Subcutaneous abdominal adipose tissue (tissue), 5 donors: ENCODE measurements around the gene GPSM1.
A peak's percentile ranks its signal among the peaks of the same experiment; 100 is the strongest.

ENCODE experiments used
- H3K27ac ChIP-seq: one replicate; pipeline ENCODE4 v1.7.0; 2013; ENCODE audit warnings: low read depth, mild to moderate bottlenecking, inconsistent platforms, low read length, moderate library complexity
- H3K27me3 ChIP-seq, 5 donors: one replicate each; pipeline ENCODE4 v1.7.0; 2013; ENCODE audit warnings: low read length in 5 of 5, inconsistent platforms in 1 of 5; ENCODE audit not compliant: control insufficient read depth in 5 of 5, insufficient read depth in 4 of 5
- H3K36me3 ChIP-seq, 5 donors: one replicate each; pipeline ENCODE4 v1.7.0; 2013; ENCODE audit warnings: low read length in 5 of 5; ENCODE audit not compliant: control insufficient read depth in 5 of 5, insufficient read depth in 5 of 5
- H3K4me1 ChIP-seq, 5 donors: one replicate each; pipeline ENCODE4 v1.7.0; 2013; ENCODE audit warnings: low read length in 5 of 5, mild to moderate bottlenecking in 3 of 5, moderate library complexity in 1 of 5; ENCODE audit not compliant: control insufficient read depth in 5 of 5, insufficient read depth in 5 of 5
- H3K4me3 ChIP-seq, 5 donors: one replicate each; pipeline ENCODE4 v1.7.0; 2013; ENCODE audit warnings: low read length in 5 of 5, low read depth in 1 of 5
- H3K9ac ChIP-seq, 5 donors: one replicate each; pipeline ENCODE4 v1.7.0; 2013; ENCODE audit warnings: low read length in 5 of 5, mild to moderate bottlenecking in 4 of 5, moderate library complexity in 3 of 5
- H3K9me3 ChIP-seq, 5 donors: one replicate each; pipeline ENCODE4 v1.7.0; 2013; ENCODE audit warnings: low read length in 5 of 5; ENCODE audit not compliant: control insufficient read depth in 5 of 5
- donor health status: healthy.
- donor health status: healthy.
- donor health status: healthy.
- donor health status: healthy.
- donor health status: healthy.

The GPSM1 gene, protein sequence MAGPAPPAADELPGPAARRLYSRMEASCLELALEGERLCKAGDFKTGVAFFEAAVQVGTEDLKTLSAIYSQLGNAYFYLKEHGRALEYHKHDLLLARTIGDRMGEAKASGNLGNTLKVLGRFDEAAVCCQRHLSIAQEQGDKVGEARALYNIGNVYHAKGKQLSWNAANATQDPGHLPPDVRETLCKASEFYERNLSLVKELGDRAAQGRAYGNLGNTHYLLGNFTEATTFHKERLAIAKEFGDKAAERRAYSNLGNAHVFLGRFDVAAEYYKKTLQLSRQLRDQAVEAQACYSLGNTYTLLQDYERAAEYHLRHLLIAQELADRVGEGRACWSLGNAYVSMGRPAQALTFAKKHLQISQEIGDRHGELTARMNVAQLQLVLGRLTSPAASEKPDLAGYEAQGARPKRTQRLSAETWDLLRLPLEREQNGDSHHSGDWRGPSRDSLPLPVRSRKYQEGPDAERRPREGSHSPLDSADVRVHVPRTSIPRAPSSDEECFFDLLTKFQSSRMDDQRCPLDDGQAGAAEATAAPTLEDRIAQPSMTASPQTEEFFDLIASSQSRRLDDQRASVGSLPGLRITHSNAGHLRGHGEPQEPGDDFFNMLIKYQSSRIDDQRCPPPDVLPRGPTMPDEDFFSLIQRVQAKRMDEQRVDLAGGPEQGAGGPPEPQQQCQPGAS

DNA sequence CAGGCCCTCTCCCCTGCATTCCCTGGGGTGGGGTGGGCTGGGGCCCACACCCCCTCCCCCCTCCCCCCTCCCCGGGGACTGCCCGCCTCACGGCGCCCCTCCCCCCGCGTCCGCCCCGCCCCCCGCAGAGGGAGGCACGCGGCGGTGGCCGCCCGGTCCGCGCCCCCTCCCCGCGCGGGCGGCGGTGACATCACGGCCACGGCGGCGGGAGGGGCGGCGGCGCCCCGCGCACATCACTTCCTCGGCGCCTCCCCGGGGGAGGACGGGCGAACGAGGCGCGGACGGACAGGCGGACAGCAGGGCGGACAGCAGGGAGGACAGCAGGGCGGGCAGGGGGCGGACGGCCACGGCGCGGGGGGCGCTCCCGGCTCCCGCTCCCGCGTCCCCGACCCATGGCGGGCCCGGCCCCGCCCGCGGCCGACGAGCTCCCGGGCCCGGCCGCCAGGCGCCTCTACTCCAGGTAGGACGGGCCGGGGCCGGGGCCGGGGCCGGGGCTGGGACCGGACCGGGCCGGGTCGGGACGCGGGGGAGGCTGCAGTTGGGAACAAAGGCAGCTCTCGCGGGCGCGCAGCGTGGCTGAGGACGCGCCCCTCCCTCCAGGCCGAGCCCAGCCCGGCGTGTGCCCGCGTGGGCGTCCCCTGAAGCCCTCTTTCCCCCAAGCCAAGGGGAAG is at the start of gene GPSM1:
TSS of gene GPSM1 (plus strand) at position 236 of the 671 bp plus-strand sequence. CDS start at position 393, 157 bp downstream.
- Histone ChIP-seq H3K4me3 (peak within 1 kb of the TSS in 4 of 5 donors; percentile 45 to 66 (median 58)), H3K36me3 (peaks cover 0 to 4% (median 0%) of the 10 kb centered on the region in 5 donors), H3K9me3 (no peaks in the 10 kb centered on the region), H3K4me1 (peaks cover 0 to 28% (median 27%) of the 10 kb centered on the region in 5 donors), H3K27me3 (peaks cover 0 to 30% (median 13%) of the 10 kb centered on the region in 5 donors), H3K9ac (peak within 1 kb of the TSS in 3 of 5 donors; percentile 63 to 77 (median 76)), H3K27ac (no peak within 1 kb of the TSS)

DNA sequence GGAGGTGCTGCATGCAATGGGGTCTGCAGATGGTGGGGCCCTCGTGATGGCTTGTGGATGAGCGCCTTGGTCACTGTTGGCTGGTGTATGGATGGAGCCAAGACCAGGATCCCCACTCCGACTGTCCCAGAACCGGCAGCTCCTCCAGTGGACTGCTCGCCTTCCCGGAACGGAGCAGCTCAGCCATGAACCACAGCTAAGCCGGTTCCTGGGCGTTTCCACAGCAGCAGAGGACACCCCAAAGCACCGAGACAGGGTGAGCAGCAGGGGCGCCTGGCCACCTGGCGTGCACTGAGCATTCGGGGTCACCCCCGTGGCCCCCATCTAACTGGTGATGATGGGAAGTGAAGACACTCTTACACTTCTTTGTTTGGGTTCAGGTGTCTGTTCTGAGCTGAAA is 49.6 kb upstream of the GPSM1 start:
- H3K9ac ChIP-seq = no peak overlapping the region
- no peak overlapping the region for H3K4me3 ChIP-seq
- peaks cover 0 to 10% (median 9%) of the 10 kb centered on the region in 5 donors for H3K9me3 ChIP-seq
- no peaks in the 10 kb centered on the region for H3K36me3 ChIP-seq
- no peak overlapping the region for H3K27ac ChIP-seq
- peaks cover 26 to 54% (median 45%) of the 10 kb centered on the region in 5 donors for H3K27me3 ChIP-seq
- H3K4me1 ChIP-seq = no peaks in the 10 kb centered on the region

DNA sequence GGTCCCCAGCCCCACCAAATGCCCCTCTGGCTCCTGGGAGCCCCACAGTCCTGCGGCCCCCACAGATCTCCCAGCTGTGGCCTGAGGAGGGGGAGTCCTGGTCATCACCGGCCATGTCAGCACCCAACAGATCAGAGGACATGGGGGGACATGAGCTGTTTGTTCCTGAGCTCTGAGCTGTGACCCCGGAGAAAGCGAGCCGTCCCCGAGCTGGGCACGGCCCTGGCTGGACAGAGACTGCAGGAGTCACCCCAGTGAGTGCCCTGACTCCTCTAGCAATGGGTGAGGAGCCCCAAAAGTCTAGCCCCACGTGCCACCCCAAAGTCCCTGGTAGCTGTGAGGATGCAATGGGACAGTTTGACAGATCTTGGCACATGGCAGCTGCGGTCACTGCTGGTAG is 49.1 kb upstream of the GPSM1 start:
- Histone ChIP-seq H3K36me3 (no peaks in the 10 kb centered on the region), H3K27ac (no peak overlapping the region), H3K27me3 (peaks cover 26 to 54% (median 45%) of the 10 kb centered on the region in 5 donors), H3K9ac (no peak overlapping the region), H3K9me3 (peaks cover 0 to 10% (median 9%) of the 10 kb centered on the region in 5 donors), H3K4me1 (peaks cover 0 to 2% (median 2%) of the 10 kb centered on the region in 5 donors), H3K4me3 (no peak overlapping the region)

DNA sequence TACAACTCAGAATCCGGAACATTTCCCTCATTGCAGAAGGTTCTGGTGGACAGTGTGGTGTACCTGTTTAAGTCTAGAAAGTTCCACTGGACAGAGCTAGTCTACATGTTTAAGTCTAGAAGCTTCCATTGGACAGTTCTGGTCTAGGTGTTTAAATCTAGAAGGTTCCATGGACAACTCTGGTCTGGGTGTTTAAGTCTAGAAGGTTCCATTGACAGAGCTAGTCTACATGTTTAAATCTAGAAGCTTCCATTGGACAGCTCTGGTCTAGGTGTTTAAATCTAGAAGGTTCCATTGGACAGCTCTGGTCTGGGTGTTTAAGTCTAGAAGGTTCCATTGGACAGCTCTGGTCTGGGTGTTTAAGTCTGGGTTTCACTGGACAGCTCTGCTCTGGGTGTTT is 48.4 kb upstream of the GPSM1 start:
- Histone ChIP-seq H3K4me3 (no peak overlapping the region), H3K27me3 (peaks cover 26 to 52% (median 45%) of the 10 kb centered on the region in 5 donors)

DNA sequence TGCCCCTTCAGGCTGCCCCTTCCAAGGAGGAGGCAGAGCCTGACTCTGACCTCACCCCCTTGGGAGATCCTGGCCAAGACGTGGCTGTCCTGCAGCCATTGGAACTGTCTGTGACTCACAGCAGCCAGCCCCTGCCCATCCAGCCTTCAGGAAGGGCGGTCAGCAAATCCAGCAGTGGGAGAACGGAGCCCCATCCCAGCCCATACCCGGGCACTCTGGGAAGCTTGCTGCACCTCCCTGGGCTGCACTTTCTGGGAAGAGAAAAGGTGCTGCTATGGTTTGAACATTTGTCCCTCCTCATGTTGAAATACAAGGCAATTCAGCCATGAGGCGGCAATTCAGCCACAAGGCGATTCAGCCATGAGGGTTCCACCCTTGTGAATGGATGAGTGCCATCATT is 47.9 kb upstream of the GPSM1 start:
- H3K9ac ChIP-seq = no peak overlapping the region
- peaks cover 23 to 49% (median 47%) of the 10 kb centered on the region in 5 donors for H3K27me3 ChIP-seq
- H3K36me3 ChIP-seq = no peaks in the 10 kb centered on the region
- peaks cover 0 to 10% (median 9%) of the 10 kb centered on the region in 5 donors for H3K9me3 ChIP-seq
- no peak overlapping the region for H3K27ac ChIP-seq
- peaks cover 0 to 10% (median 7%) of the 10 kb centered on the region in 5 donors for H3K4me1 ChIP-seq
- no peak overlapping the region for H3K4me3 ChIP-seq

More for the DNA sequence above, 48.4 kb upstream of the GPSM1 start:
- peaks cover 0 to 10% (median 9%) of the 10 kb centered on the region in 5 donors for H3K9me3 ChIP-seq
- H3K36me3 ChIP-seq = no peaks in the 10 kb centered on the region
- no peak overlapping the region for H3K27ac ChIP-seq
- no peak overlapping the region for H3K9ac ChIP-seq
- peaks cover 0 to 8% (median 7%) of the 10 kb centered on the region in 5 donors for H3K4me1 ChIP-seq

DNA sequence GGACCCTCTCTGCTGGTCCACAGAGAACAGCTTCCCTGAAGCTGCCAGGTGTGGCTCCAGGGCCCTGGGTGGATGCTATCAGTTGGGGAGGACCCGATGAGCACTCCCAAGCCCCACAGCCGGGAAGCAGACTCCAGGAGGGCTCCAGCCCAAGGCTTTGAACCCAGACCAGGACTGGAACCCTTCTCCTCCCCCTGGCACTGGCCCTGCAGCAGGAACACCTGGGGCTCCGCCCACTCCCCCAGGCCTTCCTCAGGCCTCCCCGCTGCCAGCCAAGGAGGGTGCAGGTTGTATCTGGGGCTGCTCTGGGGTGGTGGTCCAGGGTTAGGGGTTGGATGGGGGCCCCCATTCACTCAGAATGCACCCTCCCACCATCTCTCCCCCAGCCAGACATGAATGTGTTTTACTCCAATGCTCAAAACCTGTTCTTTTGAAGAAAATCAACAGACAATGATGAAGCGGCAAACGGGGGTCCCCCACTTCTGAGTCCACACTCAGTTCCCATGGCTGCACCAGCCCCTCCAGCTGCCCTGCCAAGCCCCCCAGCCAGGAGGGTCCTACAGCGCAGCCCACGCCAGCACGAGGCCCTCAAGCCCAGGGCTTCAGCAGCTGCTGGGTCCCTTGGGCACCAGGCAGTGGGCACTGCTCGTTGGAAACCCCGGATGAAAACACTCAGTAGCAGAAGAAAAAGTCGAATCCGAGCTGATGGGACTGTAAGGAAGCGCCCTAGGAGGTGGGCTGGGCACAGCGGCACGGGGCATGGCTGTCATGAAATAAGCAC is 46.6 kb upstream of the GPSM1 start:
- no peak overlapping the region for H3K9ac ChIP-seq
- peaks cover 0 to 10% (median 7%) of the 10 kb centered on the region in 5 donors for H3K4me1 ChIP-seq
- H3K4me3 ChIP-seq = no peak overlapping the region
- peaks cover 0 to 10% (median 9%) of the 10 kb centered on the region in 5 donors for H3K9me3 ChIP-seq
- H3K36me3 ChIP-seq = no peaks in the 10 kb centered on the region
- H3K27me3 ChIP-seq = peaks cover 18 to 47% (median 45%) of the 10 kb centered on the region in 5 donors
- H3K27ac ChIP-seq = no peak overlapping the region

DNA sequence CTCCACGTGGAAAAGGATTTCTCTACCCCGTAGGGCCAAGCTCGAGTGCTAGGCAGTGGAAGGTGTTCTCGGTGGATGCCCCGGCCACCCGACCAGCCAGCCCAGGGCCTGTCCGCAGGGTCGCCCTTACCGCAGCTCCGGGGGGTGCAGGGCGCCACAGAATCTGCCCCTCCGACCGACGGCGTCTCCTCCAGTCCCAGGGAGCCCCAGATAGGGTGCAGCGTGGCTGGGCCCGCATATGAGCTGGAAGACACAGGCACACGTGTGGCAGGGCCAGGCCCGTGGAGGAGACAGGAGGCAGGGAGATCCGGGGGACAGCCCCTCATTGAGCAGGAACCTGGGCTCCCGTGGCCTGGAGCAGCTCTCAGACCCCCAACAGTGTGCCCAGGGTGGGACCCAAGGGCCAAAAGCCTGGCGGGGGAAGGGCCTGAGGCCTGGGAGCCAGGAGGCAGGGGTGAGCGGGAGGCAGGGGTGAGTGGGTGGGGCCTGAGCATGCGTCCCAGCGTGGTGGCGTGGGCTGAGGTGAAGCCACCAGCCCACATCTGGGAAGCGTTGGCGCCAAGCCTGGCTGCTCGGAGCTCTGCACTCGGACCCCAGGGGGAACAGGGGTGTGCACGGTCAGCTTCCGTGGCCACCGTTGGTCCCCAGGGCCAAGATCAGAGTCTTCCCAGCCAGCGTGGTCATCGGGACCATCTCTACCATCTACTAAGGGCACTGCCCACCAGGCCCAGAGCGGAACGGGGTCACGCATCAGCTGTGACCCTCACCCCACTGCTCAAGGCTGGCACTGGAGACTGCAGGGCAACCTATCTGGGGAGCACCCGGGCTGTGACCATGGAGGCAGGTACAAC is 45.7 kb upstream of the GPSM1 start:
- Histone ChIP-seq H3K9me3 (peaks cover 0 to 10% (median 9%) of the 10 kb centered on the region in 5 donors), H3K27ac (no peak overlapping the region), H3K9ac (no peak overlapping the region), H3K4me1 (peaks cover 0 to 10% (median 7%) of the 10 kb centered on the region in 5 donors), H3K27me3 (peaks cover 18 to 49% (median 44%) of the 10 kb centered on the region in 5 donors), H3K4me3 (no peak overlapping the region), H3K36me3 (no peaks in the 10 kb centered on the region)

DNA sequence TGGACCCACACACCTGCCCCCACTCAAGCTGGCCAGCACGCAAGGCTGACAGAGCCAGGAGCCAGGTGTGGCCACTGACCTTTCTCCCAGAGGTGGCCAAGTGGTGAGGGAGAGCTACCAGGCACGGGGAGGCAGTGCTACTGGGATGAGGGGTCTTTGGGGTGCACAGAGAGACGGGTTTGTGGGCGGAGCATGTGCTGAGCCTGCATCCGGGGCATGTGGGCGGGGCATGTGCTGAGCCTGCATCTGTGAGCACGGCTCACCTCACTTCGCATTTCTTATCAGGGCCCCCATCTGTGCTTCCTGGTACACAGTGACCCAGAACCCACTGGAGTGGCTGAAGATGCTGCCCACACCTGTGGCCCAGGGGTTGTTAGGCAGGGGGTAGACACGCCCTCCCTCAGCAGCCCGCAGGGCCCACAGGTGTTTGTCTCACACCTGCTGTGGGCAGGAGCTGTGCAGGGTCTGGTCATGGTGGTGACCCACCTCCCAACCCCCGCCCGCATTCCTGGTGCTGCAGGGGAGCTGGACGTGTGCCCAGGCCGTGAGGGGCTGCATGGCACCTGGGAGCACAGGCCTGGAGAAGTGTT is 45.0 kb upstream of the GPSM1 start:
- peaks cover 14 to 53% (median 44%) of the 10 kb centered on the region in 5 donors for H3K27me3 ChIP-seq
- peaks cover 0 to 10% (median 7%) of the 10 kb centered on the region in 5 donors for H3K4me1 ChIP-seq
- no peak overlapping the region for H3K27ac ChIP-seq
- H3K9me3 ChIP-seq = peaks cover 0 to 10% (median 9%) of the 10 kb centered on the region in 5 donors
- no peak overlapping the region for H3K9ac ChIP-seq
- no peaks in the 10 kb centered on the region for H3K36me3 ChIP-seq
- H3K4me3 ChIP-seq = no peak overlapping the region
